ENCODE measurements around the gene IPO9.
"Not testable (repeated sequence)": the region's sequence is repeated elsewhere in the genome, so short reads cannot be mapped to it uniquely, and the experiment has no call there.

IPO9 gene

DNA sequence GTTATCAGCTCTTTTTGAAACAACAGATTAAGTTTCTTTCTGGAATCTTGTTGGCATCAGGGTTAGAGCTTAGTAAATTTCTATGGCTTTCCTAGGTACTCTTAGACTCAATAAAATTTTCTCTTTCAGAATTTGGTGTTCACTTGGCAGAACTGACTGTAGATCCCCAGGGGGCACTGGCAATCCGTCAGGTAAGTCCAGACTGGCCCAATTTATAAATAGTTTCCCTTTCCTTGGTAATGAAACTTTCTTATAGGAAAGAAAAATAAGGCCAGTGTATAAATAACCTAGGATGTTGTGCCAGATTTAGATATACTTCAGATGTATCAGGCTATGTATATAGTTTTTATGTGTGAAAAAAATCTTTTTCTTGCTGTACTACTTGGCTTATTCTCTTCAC, 18.2 kb downstream of the IPO9 start:
- no peak for FAIRE-seq

GRCh38 chr1:201848230-201848629, 19.3 kb downstream of the IPO9 start:
- FAIRE-seq (no peak), DNase-seq (ENCODE audit: low spot score) (no peak)

More for the DNA sequence above, 18.2 kb downstream of the IPO9 start:
- DNase-seq (ENCODE audit: low spot score): no peak

- FAIRE-seq: no peak
- peak; percentile 20 for DNase-seq (ENCODE audit: low spot score)
Observed at GRCh38 chr1:201849372-201850052, 20.6 kb downstream of the IPO9 start.

GRCh38 chr1:201850053-201850397, 21.1 kb downstream of the IPO9 start:
- FAIRE-seq (no peak), DNase-seq (ENCODE audit: low spot score) (peak; percentile 56)

- DNase-seq (ENCODE audit: low spot score) (no peak), FAIRE-seq (no peak)
Observed at GRCh38 chr1:201851949-201852348, 23.0 kb downstream of the IPO9 start.

- DNase-seq (ENCODE audit: low spot score); FAIRE-seq: not testable (repeated sequence)
Observed at GRCh38 chr1:201856722-201857121, 27.8 kb downstream of the IPO9 start.

DNA sequence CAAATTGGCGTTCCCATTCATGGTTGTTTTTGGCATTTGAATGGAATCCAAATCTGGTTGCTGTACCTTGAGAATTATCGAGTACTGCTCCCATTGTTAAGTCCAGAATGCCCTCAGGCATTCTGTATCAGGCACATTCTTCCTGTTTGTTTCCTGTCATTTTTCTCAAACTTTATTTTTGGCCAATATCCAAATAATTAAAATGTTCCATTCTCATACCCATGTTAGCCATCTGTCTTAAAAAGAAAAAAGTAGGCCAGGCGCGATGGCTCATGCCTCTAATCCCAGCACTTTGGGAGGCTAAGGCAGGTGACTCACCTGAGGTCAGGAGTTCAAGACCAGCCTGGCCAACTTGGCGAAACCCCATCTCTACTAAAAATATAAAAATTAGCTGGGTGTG, 30.5 kb downstream of the IPO9 start:
- no peak for DNase-seq (ENCODE audit: low spot score)
- no peak for FAIRE-seq

DNA sequence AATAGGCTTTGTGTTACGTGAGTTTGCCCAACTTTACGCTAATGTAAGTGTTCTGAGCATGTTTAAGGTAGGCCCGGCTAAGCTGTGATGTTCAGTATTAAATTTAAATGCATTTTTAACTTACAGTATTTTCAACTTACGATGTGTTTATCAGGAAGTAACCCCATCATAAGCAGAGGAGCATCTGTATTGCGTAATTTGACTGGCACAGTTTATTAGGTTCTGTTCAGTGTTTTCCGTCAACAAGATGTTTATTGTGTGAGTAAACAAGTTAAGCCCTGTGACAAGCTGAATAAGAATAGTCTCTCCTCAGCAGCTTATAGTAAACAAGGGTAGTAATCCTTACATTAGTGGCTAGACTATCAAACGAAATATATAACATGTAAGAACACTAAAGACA, 32.5 kb downstream of the IPO9 start:
- DNase-seq (ENCODE audit: low spot score): no peak
- no peak for FAIRE-seq

- DNase-seq (ENCODE audit: low spot score) (no peak), FAIRE-seq (no peak)
Observed at GRCh38 chr1:201870397-201870796, 41.4 kb downstream of the IPO9 start.

DNA sequence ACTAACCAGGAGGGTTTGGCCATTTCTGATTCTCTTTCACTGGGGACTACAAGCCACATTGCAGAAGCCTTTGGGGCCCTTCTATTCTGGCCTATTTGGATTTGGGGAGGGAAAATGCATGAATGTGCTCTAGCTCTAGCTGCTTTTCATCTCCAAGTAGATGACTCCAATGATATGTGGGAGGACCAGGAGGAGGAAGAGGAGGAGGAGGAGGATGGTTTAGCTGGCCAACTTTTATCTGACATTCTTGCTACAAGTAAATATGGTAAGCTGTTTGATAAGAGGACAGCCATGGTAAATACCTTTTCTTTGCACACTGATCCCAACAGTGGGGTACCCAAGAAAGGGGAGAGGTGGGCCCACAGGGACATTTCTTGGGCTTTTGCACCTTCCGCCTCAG, 45.7 kb downstream of the IPO9 start:
- FAIRE-seq: no peak
- DNase-seq (ENCODE audit: low spot score): no peak

DNA sequence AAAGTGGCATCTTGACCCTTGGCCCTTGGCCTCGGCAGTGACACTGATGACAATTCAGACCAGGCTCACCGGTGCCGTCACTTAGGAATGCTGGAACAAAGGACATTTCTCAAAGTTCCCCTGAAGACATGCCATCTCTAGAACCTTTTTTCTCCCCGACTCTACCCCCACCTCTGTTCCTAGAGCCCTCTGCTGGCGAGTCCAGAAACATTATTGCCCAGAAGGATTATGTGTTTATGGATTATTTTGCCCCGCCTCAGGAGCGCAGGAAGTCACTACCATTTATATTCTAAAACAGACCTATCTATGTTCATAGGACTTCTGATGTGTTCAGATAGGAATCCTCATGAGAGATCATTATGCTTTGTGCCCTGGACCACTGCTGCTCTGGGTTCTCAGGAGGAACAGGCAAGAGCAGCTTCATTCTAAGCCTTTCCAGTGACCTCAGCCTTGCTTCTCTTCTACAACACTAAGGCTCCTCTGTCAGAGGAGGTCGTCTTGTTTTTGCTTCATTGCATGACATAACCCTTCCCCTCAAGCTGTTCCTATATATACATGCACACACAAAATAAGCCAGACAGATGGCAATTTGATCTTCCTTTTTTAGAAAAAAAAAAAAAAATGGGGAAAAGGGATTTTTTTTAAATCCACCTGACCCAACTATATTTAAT, 47.3 kb downstream of the IPO9 start:
- DNase-seq (ENCODE audit: low spot score): no peak
- FAIRE-seq: no peak

GRCh38 chr1:201877877-201878401, 49.0 kb downstream of the IPO9 start:
- FAIRE-seq: no peak
- peak; percentile 52 for DNase-seq (ENCODE audit: low spot score)

DNA sequence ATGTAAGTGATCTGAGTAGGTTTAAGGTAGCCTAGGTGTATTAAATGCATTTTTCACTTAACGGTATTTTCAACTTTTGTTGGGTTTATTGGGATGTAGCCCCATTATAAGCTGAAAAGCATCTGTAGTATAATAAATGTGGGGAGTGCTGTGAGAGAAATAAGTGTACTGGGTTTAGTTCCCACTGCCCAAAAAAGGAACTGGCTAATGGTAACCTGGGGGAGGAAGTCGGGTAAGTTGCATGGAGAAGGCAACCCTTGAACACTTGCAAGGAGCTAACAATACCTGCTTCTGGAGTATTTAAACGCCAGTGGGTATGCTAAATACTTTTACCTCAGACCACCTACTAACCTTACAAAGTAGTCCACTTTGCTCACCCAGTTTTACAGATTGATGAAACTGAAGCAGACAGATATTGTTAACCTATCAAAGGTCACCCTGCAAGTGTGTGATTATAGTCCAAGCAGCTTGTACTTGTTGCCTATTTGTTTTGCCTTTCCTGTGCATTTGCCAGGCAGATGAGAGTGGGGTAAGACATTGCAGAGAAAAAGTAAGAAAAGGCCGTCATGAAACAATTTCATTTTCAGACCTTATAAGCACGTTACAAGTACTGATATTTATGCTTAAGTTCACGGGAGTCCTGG, 52.1 kb downstream of the IPO9 start:
- FAIRE-seq: no peak

GRCh38 chr1:201881617-201882016, 52.7 kb downstream of the IPO9 start:
- no peak for FAIRE-seq
- DNase-seq (ENCODE audit: low spot score): no peak

More for the DNA sequence above, 52.1 kb downstream of the IPO9 start:
- DNase-seq (ENCODE audit: low spot score): no peak

GRCh38 chr1:201882665-201883132, 53.7 kb downstream of the IPO9 start:
- DNase-seq (ENCODE audit: low spot score): peak; percentile 40
- peak; percentile 83 for FAIRE-seq

DNA sequence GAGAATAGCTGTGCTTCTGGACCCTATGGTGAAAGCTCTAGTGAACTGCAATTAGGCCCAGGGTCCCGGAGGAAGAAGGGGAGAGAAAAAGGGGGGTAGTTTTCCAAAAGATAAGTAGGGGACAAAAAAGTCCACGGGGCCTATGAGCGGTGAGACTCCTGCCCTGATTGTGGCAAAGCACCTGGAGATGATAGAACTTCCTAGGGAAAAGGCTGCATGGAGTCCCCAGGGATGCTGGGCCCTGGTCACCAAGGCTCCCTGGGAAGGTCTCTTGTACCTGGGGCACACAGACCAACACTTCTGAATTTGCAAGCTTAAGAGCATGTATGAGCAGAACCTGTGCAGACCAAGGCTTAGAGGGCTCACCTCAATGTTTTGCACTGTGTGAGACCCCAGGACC, 54.3 kb downstream of the IPO9 start:
- DNase-seq (ENCODE audit: low spot score) (no peak), FAIRE-seq (no peak)

DNA sequence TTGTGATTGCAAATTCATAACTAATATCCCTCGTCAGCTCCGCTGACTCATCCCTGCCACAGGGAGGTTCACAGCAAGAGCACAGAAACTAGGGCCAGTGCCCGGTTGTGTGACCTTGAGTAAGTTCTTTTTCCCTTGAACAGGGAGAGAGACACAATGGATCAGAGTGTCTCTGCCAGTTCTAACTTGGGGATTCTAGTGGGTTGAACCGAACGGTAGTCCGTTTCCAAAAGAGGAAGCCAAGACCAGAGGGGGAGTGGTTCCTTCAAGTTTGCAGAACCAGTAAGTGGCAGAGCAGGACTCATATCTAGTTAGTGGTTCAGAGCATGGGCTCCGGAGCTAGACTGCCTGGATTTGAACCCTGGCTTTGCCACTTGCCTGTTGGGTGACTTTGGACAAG, 54.8 kb downstream of the IPO9 start:
- no peak for FAIRE-seq
- DNase-seq (ENCODE audit: low spot score): no peak

DNA sequence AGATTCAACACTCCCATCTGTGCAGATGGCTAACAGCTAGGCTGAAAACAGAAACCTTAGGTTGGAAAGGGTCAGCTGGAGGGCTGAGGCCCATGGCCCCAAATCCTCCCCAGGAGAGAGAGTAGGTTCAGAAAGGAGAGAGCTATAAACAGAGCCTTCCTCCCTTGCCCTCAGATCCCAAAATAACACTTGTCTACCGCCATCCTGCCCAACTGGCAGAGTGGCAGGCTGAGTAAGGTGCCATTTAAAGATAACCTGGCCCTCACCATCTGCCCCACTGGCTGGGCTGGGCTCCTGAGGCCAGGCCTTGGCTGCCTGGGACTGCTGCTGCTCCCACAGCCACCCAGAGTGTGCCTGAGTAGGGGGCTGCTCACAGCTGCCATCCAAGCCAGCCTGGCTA, 55.5 kb downstream of the IPO9 start:
- FAIRE-seq: no peak
- DNase-seq (ENCODE audit: low spot score): no peak

GRCh38 chr1:201885531-201886075, 56.6 kb downstream of the IPO9 start:
- peak; percentile 58 for DNase-seq (ENCODE audit: low spot score)
- no peak for FAIRE-seq

DNA sequence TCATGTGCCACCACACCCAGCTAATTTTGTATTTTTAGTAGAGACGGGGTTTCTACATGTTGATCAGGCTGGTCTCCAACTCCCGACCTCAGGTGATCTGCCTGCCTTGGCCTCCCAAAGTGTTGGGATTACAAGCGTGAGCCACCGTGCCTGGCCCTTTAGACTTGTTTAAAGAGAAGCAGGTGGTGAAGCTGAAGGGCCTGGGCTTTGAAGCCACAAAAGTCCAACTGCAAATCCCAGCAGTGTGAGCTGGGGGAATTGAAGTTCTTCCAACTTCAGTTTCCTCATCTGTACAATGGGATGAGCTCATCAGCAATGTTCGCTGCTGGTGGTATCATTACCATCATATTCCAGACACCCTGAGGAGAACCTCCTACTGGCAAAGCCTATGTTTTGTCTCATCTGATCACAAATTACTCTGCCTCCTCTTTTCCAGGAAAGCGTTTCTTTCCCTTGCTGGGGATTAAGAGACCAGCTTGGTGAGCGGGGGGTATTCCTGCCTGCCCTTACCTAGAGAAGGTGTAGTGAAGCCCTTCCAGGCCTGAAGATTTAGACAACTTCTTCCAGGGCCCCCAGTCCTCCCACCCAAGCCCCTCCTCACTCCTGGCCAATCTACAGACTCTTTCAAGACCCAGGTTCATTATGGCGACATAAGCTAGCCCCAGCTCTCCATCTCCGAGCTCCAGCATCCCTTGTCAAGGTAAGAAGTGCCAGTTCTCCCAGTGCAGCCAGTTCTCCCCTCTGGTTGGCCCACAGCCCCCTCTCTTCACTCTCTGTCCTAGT, 57.3 kb downstream of the IPO9 start:
- no peak for FAIRE-seq
- no peak for DNase-seq (ENCODE audit: low spot score)

- no peak for DNase-seq (ENCODE audit: low spot score)
- no peak for FAIRE-seq
Observed at GRCh38 chr1:201887116-201887866, 58.3 kb downstream of the IPO9 start.

All from urothelium cell line (cell line).